ENCODE measurements around the gene FSTL4.

FSTL4 gene

GRCh38 chr5:133202066-133202665 is 410.2 kb downstream of the FSTL4 start:
- no peak for DNase-seq

- no peak for DNase-seq
These were observed 411.0 kb downstream of the FSTL4 start for GRCh38 chr5:133201310-133201709.

GRCh38 chr5:133200256-133200655 is 412.1 kb downstream of the FSTL4 start:
- DNase-seq = no peak

- DNase-seq = no peak
These were observed 412.7 kb downstream of the FSTL4 start for GRCh38 chr5:133199417-133200178.

GRCh38 chr5:133198511-133198910 is 413.8 kb downstream of the FSTL4 start:
- DNase-seq = no peak

GRCh38 chr5:133196441-133197085 is 415.8 kb downstream of the FSTL4 start:
- no peak for DNase-seq

- DNase-seq = no peak
These were observed 417.1 kb downstream of the FSTL4 start for GRCh38 chr5:133195250-133195649.

- no peak for DNase-seq
These were observed 418.5 kb downstream of the FSTL4 start for GRCh38 chr5:133193794-133194193.

- no peak for DNase-seq
These were observed 419.6 kb downstream of the FSTL4 start for GRCh38 chr5:133192716-133193115.

GRCh38 chr5:133189881-133190280 is 422.5 kb downstream of the FSTL4 start:
- no peak for DNase-seq

GRCh38 chr5:133179405-133179804 is 432.9 kb downstream of the FSTL4 start:
- no peak for DNase-seq

GRCh38 chr5:133170756-133171387 is 441.5 kb downstream of the FSTL4 start:
- peak; percentile 67 for DNase-seq

GRCh38 chr5:133164759-133165158 is 447.6 kb downstream of the FSTL4 start:
- no peak for DNase-seq

- DNase-seq = no peak
These were observed 448.5 kb downstream of the FSTL4 start for GRCh38 chr5:133163839-133164238.

- no peak for DNase-seq
These were observed 452.8 kb downstream of the FSTL4 start for GRCh38 chr5:133159543-133159942.

GRCh38 chr5:133155326-133155969 is 456.9 kb downstream of the FSTL4 start:
- no peak for DNase-seq

GRCh38 chr5:133154274-133155075 is 457.9 kb downstream of the FSTL4 start:
- DNase-seq = no peak

- DNase-seq = peak; percentile 42
These were observed 461.3 kb downstream of the FSTL4 start for GRCh38 chr5:133150909-133151544.

GRCh38 chr5:133149345-133149744 is 463.0 kb downstream of the FSTL4 start:
- peak; percentile 47 for DNase-seq

- DNase-seq = peak; percentile 55
These were observed 464.4 kb downstream of the FSTL4 start for GRCh38 chr5:133147815-133148567.

- peak; percentile 60 for DNase-seq
These were observed 464.9 kb downstream of the FSTL4 start for GRCh38 chr5:133147411-133147810.

All from activated CD8-positive, alpha-beta memory T cell treated with anti-CD3 and anti-CD28 coated beads for 24 hours (primary cell).